Endothelial cell of umbilical vein (primary cell): ENCODE measurements around the gene PTPRT. TPM values are rescaled to one million over a fixed set of nuclear protein-coding genes. Genes with fewer than 3 reads are reported as not detected.

ENCODE experiments used
- BruUV-seq: library from RNA; stranded (reverse); fragments of 400-500 nt; replicated peaks from 2 replicates; lab custom pipeline; 2021; lab: Mats Ljungman, UMichigan
- CTCF ChIA-PET: fragments of 300-600, 350-600 bp; sonication (Branson Sonifier 250); formaldehyde crosslinking; loops from one replicate; lab custom pipeline; 2021; ENCODE audit warnings: antibody characterized with exemption, inconsistent platforms; lab: Charles Lee
- POLR2A ChIA-PET: fragments of 300-600, 350-600 bp; sonication (Branson Sonifier 250); formaldehyde crosslinking; loops from one replicate; lab custom pipeline; 2021; ENCODE audit warnings: antibody characterized with exemption, inconsistent platforms; lab: Charles Lee
- DNase-seq: peaks from one replicate; pipeline ENCODE4 v3.0.0-alpha.2; 2011; ENCODE audit warnings: low read depth, low spot score
- FAIRE-seq: peaks from 2 replicates; lab custom pipeline; 2011; peaks lifted over from hg19 to GRCh38; lab: Jason Lieb, UNC
- H2AFZ ChIP-seq: 2 replicates; pipeline ENCODE4 v1.6.0; 2012; ENCODE audit warnings: low read depth, low read length, control low read depth, inconsistent platforms
- H3K27ac ChIP-seq: 2 replicates; pipeline ENCODE4 v1.5.1; 2011; ENCODE audit warnings: low read depth, mild to moderate bottlenecking, control low read depth, low read length, moderate library complexity; ENCODE audit not compliant: insufficient read depth
- H3K27me3 ChIP-seq, 2 experiments: 2 replicates each; pipeline versions ENCODE4 v1.6.0 to v1.6.1; 2011; ENCODE audit warnings: low read length in 2 of 2, mixed read lengths in 1 of 2; ENCODE audit not compliant: control insufficient read depth in 2 of 2, insufficient read depth in 2 of 2
- H3K36me3 ChIP-seq, 2 experiments: 2 replicates in 1 of 2; 3 replicates in 1 of 2; pipeline ENCODE4 v1.5.1; 2011; ENCODE audit warnings: low read length in 2 of 2, mild to moderate bottlenecking in 1 of 2, moderate library complexity in 1 of 2; ENCODE audit not compliant: control insufficient read depth in 2 of 2, insufficient read depth in 2 of 2; ENCODE audit errors: extremely low read depth in 1 of 2
- H3K4me1 ChIP-seq: 3 replicates; pipeline ENCODE4 v1.5.1; 2011; ENCODE audit warnings: mild to moderate bottlenecking, low read length; ENCODE audit not compliant: control insufficient read depth, insufficient read depth; ENCODE audit errors: extremely low read depth
- H3K4me2 ChIP-seq: 2 replicates; pipeline ENCODE4 v1.6.1; 2011; ENCODE audit warnings: low read length, control low read depth, mixed read lengths; ENCODE audit not compliant: insufficient read depth
- H3K4me3 ChIP-seq, 3 experiments: fragments of 200-600 bp in 1 of 3; sonication (generic), shearing (Covaris generic) in 1 of 3; replicated peaks in 1 of 3; 2 replicates each; pipeline ENCODE4 v1.5.1; 2011 to 2016; ENCODE audit warnings: control low read depth in 3 of 3, low read length in 3 of 3, mild to moderate bottlenecking in 2 of 3, inconsistent platforms in 1 of 3, low read depth in 1 of 3, moderate library complexity in 1 of 3; ENCODE audit not compliant: insufficient read depth in 1 of 3
- H3K79me2 ChIP-seq: 2 replicates; pipeline ENCODE4 v1.6.0; 2012; ENCODE audit warnings: low read length, inconsistent platforms; ENCODE audit not compliant: control insufficient read depth, insufficient read depth
- H3K9ac ChIP-seq: replicated peaks from 2 replicates; pipeline ENCODE3; 2011; ENCODE audit warnings: low read length, control low read depth; ENCODE audit not compliant: insufficient read depth; ENCODE audit errors: extremely low read depth
- H3K9me1 ChIP-seq: replicated peaks from 3 replicates; pipeline ENCODE4 v1.6.0; 2011; ENCODE audit warnings: mild to moderate bottlenecking, low read length; ENCODE audit not compliant: control insufficient read depth, insufficient read depth; ENCODE audit errors: extremely low read depth
- H3K9me3 ChIP-seq: replicated peaks from 2 replicates; pipeline ENCODE4 v1.5.1; 2012; ENCODE audit warnings: low read length, inconsistent platforms; ENCODE audit not compliant: control insufficient read depth, insufficient read depth
- H4K20me1 ChIP-seq: replicated peaks from 2 replicates; pipeline ENCODE3; 2011; ENCODE audit warnings: mild to moderate bottlenecking, low read length; ENCODE audit not compliant: control insufficient read depth, insufficient read depth; ENCODE audit errors: extremely low read depth
- GATA2 ChIP-seq: IDR thresholded peaks from 2 replicates; pipeline ENCODE4 v1.7.0; 2011; ENCODE audit warnings: low read depth, mild to moderate bottlenecking, moderate library complexity, mixed read lengths, low read length; ENCODE audit not compliant: insufficient read length, insufficient read depth
- JUN ChIP-seq: IDR thresholded peaks from 2 replicates; pipeline ENCODE4 v1.6.1; 2011; ENCODE audit warnings: borderline replicate concordance, low read depth; ENCODE audit not compliant: insufficient read length, insufficient read depth
- MYC ChIP-seq: IDR thresholded peaks from one replicate; pipeline ENCODE4 v1.6.1; 2011; ENCODE audit warnings: mild to moderate bottlenecking, low read depth, low read length
- POLR2A ChIP-seq: IDR thresholded peaks from 2 replicates; pipeline ENCODE4 v1.6.1; 2012; ENCODE audit warnings: low read depth, mild to moderate bottlenecking, control low read depth, low read length
- POLR2AphosphoS5 ChIP-seq: IDR thresholded peaks from 2 replicates; pipeline ENCODE4 v1.6.1; 2012; ENCODE audit warnings: low read depth, mild to moderate bottlenecking, control low read depth, low read length, moderate library complexity; ENCODE audit not compliant: insufficient read depth
- dilution Hi-C: fragments of 300-500 bp; cut with MboI; formaldehyde crosslinking; loops from one replicate; pipeline ENCODE4 v1.15.0; 2019; ENCODE audit warnings: low sequenced_read_pairs; ENCODE audit not compliant: extremely low pct_ligation_motif_present
- intact Hi-C: fragments of 100-400 bp; cut with micrococcal nuclease; formaldehyde crosslinking; loops from one replicate; pipeline ENCODE4 v1.10.0; 2022
- polyA plus RNA-seq, 4 experiments: library from polyadenylated mRNA; depleted of rRNA in 3 of 4; stranded (reverse) in 3 of 4; unstranded in 1 of 4; fragments of >200 nt; gene quantifications; 2 replicates each; pipeline versions ENCODE4 v1.2.1 to v1.2.3, GENCODE V29; 2011 to 2012; ENCODE audit warnings: missing spikeins in 1 of 4
- total RNA-seq: library from RNA; stranded (reverse); gene quantifications from 2 replicates; pipeline ENCODE4 v1.2.3, GENCODE V29; 2021
- TF ChIP-seq, protein P1 (sequence below): IDR thresholded peaks from 2 replicates; pipeline ENCODE4 v1.6.1; 2011; ENCODE audit not compliant: insufficient read depth, insufficient read length
- TF ChIP-seq, protein P2 (sequence below), 2 donors: IDR thresholded peaks; 1 replicate in 1 of 2; 2 replicates in 1 of 2; pipeline ENCODE4 v1.5.1; 2011; ENCODE audit warnings: low read length in 2 of 2, mild to moderate bottlenecking in 2 of 2, moderate library complexity in 2 of 2, control low read depth in 1 of 2, inconsistent platforms in 1 of 2, low read depth in 1 of 2; ENCODE audit not compliant: insufficient read depth in 1 of 2; ENCODE audit errors: extremely low read depth in 1 of 2

PTPRT gene
- total and polyA plus RNA-seq, 2 donors (not counting 3 experiments of a cell fraction or from before 2014, with no cell fraction given): not detected

DNA sequence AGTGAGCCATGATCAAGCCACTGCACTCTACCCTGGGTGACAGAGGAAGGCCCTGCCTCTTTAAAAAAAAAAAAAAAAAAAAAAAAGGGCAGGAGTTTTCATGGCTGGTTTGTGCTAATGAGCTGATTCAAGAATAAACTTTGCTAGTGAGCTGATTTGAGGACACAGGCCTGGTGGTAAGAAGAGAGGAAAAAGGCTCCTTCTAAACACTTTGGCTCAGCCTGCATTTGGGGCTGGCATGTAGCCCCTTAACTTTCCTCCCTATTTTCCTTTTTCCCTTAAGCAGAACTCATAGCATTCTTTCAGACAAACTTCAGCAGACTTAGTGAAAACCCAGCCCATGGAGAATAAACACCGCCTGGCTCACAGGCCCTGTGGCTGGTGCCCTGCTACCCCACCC lies 432.7 kb downstream of the PTPRT start:
- no peak overlapping the region for H3K9ac ChIP-seq
- peaks cover 9% of the 10 kb centered on the region for H3K9me3 ChIP-seq
- no peak overlapping the region for H3K4me3 ChIP-seq
- H3K36me3 ChIP-seq: no peaks in the 10 kb centered on the region
- no peaks in the 10 kb centered on the region for H3K9me1 ChIP-seq
- no TSS peak for BruUV-seq
- dilution Hi-C loops: no loop called here
- FAIRE-seq: no peak
- TF ChIP-seq POLR2AphosphoS5 (no peak), POLR2A (no peak), JUN (no peak), MYC (no peak)
- TF ChIP-seq, protein P1, sequence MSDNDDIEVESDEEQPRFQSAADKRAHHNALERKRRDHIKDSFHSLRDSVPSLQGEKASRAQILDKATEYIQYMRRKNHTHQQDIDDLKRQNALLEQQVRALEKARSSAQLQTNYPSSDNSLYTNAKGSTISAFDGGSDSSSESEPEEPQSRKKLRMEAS: no peak
- no peaks in the 10 kb centered on the region for H4K20me1 ChIP-seq
- intact Hi-C loops: no loop called here
- CTCF ChIA-PET: no interaction called here
- H3K4me1 ChIP-seq: no peaks in the 10 kb centered on the region
- H3K4me2 ChIP-seq: no peak overlapping the region
- no peak for DNase-seq
- no peak overlapping the region for H3K27ac ChIP-seq
- POLR2A ChIA-PET: no interaction called here
- no peak overlapping the region for H2AFZ ChIP-seq
- H3K27me3 ChIP-seq: no peaks in the 10 kb centered on the region
- no peaks in the 10 kb centered on the region for H3K79me2 ChIP-seq

DNA sequence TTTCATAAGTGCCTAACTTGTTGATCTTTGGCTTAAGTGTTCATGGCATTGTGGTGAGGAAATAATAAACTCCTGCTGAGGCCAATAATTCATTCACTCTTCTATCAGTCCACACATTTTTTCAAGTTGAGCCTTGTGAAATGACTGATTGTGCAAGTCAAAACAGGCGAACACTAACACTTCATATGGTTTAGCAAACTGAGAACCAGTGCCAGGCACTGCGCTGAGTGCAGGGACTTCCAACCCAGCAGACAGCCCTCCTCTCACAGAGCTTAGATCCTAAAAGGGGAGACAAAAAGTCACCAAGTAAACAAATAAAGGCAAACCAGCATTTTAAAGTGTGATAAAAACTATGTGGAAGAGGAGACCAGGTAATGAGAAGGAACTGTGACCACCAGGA lies 435.0 kb downstream of the PTPRT start:
- CTCF ChIA-PET: no interaction called here
- H3K27ac ChIP-seq: no peak overlapping the region
- no peak for DNase-seq
- no peaks in the 10 kb centered on the region for H3K79me2 ChIP-seq
- H3K9ac ChIP-seq: no peak overlapping the region
- intact Hi-C loops (no loop called here), dilution Hi-C loops (no loop called here)
- H4K20me1 ChIP-seq: no peaks in the 10 kb centered on the region
- no peak overlapping the region for H3K4me3 ChIP-seq
- no peaks in the 10 kb centered on the region for H3K4me1 ChIP-seq
- H3K9me3 ChIP-seq: peaks cover 9% of the 10 kb centered on the region
- H3K4me2 ChIP-seq: no peak overlapping the region
- TF ChIP-seq, protein P2, sequence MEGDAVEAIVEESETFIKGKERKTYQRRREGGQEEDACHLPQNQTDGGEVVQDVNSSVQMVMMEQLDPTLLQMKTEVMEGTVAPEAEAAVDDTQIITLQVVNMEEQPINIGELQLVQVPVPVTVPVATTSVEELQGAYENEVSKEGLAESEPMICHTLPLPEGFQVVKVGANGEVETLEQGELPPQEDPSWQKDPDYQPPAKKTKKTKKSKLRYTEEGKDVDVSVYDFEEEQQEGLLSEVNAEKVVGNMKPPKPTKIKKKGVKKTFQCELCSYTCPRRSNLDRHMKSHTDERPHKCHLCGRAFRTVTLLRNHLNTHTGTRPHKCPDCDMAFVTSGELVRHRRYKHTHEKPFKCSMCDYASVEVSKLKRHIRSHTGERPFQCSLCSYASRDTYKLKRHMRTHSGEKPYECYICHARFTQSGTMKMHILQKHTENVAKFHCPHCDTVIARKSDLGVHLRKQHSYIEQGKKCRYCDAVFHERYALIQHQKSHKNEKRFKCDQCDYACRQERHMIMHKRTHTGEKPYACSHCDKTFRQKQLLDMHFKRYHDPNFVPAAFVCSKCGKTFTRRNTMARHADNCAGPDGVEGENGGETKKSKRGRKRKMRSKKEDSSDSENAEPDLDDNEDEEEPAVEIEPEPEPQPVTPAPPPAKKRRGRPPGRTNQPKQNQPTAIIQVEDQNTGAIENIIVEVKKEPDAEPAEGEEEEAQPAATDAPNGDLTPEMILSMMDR (IDR thresholded peaks at IDR 0.05; ENCODE audit: extremely low read depth in 1 of 2, insufficient read depth in 1 of 2, low read depth in 1 of 2, low read length in 2 of 2): no peak
- no peak for TF ChIP-seq MYC
- TF ChIP-seq JUN: no peak
- no peak for TF ChIP-seq GATA2
- TF ChIP-seq, protein P1: no peak
- no TSS peak for BruUV-seq
- POLR2A ChIA-PET: no interaction called here
- H3K9me1 ChIP-seq: no peaks in the 10 kb centered on the region
- H3K36me3 ChIP-seq: no peaks in the 10 kb centered on the region
- H3K27me3 ChIP-seq: no peaks in the 10 kb centered on the region
- H2AFZ ChIP-seq: no peak overlapping the region
- no peak for FAIRE-seq
